Epidermal melanocyte (primary cell): ENCODE data around the gene SLC23A1.
"Not testable (repeated sequence)": the region's sequence is repeated elsewhere in the genome, so short reads cannot be mapped to it uniquely, and the experiment has no call there.

Experiments used
- DNase-seq: peaks from one replicate; pipeline ENCODE4 v3.0.0; 2011; ENCODE audit warnings: low spot score; ENCODE audit not compliant: insufficient read length

The SLC23A1 gene

GRCh38 chr5:139383275-139383992, at the start of gene SLC23A1:
Gene SLC23A1, minus strand, starts transcription at chr5:139383297. Its CDS starts 44 bp downstream, at chr5:139383253.
- DNase-seq: peak; percentile 29

- DNase-seq: no peak
These were observed 48.6 kb upstream of the SLC23A1 start for GRCh38 chr5:139431706-139432105.

GRCh38 chr5:139430015-139430414, 46.9 kb upstream of the SLC23A1 start:
- DNase-seq: no peak

GRCh38 chr5:139426203-139426885, 43.2 kb upstream of the SLC23A1 start:
- no peak for DNase-seq

GRCh38 chr5:139425497-139425896, 42.4 kb upstream of the SLC23A1 start:
- no peak for DNase-seq

GRCh38 chr5:139422307-139422893, 39.3 kb upstream of the SLC23A1 start:
- DNase-seq: peak; percentile 72

GRCh38 chr5:139419226-139420192, 36.4 kb upstream of the SLC23A1 start:
- no peak for DNase-seq

- no peak for DNase-seq
These were observed 35.7 kb upstream of the SLC23A1 start for GRCh38 chr5:139418793-139419192.

- DNase-seq: no peak
These were observed 34.1 kb upstream of the SLC23A1 start for GRCh38 chr5:139417214-139417613.

GRCh38 chr5:139416651-139417050, 33.6 kb upstream of the SLC23A1 start:
- no peak for DNase-seq

- DNase-seq: no peak
These were observed 32.8 kb upstream of the SLC23A1 start for GRCh38 chr5:139415869-139416268.

GRCh38 chr5:139415221-139415861, 32.2 kb upstream of the SLC23A1 start:
- no peak for DNase-seq

- no peak for DNase-seq
These were observed 31.6 kb upstream of the SLC23A1 start for GRCh38 chr5:139414581-139415130.

- DNase-seq: no peak
These were observed 30.9 kb upstream of the SLC23A1 start for GRCh38 chr5:139413963-139414362.

- no peak for DNase-seq
These were observed 30.1 kb upstream of the SLC23A1 start for GRCh38 chr5:139413153-139413552.

- DNase-seq: no peak
These were observed 28.1 kb upstream of the SLC23A1 start for GRCh38 chr5:139410993-139411828.

GRCh38 chr5:139410121-139410992, 27.3 kb upstream of the SLC23A1 start:
- DNase-seq: no peak

GRCh38 chr5:139409116-139409515, 26.0 kb upstream of the SLC23A1 start:
- DNase-seq: not testable (repeated sequence)

GRCh38 chr5:139408191-139408590, 25.1 kb upstream of the SLC23A1 start:
- DNase-seq: no peak
